GM18505 (cell line): ENCODE results near the gene IGFBP4.

ENCODE experiments used
- ATAC-seq: cut with Tn5 transposase; IDR thresholded peaks from one replicate; pipeline ENCODE4 v1.9.1; 2021; ENCODE audit not compliant: unreplicated experiment
- POLR2A ChIP-seq: IDR thresholded peaks from 4 replicates; pipeline ENCODE4 v1.6.1; 2011; ENCODE audit warnings: borderline replicate concordance; ENCODE audit not compliant: insufficient read depth, insufficient read length; ENCODE audit errors: extremely low read depth

The IGFBP4 gene

GRCh38 chr17:40419559-40420331 is 23.5 kb upstream of the IGFBP4 start:
- ATAC-seq = no peak
- no peak for TF ChIP-seq POLR2A

GRCh38 chr17:40422990-40423633 is 20.1 kb upstream of the IGFBP4 start:
- no peak for TF ChIP-seq POLR2A

GRCh38 chr17:40425741-40426140 is 17.5 kb upstream of the IGFBP4 start:
- TF ChIP-seq POLR2A = no peak
- no peak for ATAC-seq

More at GRCh38 chr17:40422990-40423633, 20.1 kb upstream of the IGFBP4 start:
- no peak for ATAC-seq

- no peak for ATAC-seq
- no peak for TF ChIP-seq POLR2A
Observed at GRCh38 chr17:40427002-40427491, 16.2 kb upstream of the IGFBP4 start.

- ATAC-seq = no peak
- TF ChIP-seq POLR2A = no peak
Observed at GRCh38 chr17:40430272-40431230, 12.7 kb upstream of the IGFBP4 start.

DNA sequence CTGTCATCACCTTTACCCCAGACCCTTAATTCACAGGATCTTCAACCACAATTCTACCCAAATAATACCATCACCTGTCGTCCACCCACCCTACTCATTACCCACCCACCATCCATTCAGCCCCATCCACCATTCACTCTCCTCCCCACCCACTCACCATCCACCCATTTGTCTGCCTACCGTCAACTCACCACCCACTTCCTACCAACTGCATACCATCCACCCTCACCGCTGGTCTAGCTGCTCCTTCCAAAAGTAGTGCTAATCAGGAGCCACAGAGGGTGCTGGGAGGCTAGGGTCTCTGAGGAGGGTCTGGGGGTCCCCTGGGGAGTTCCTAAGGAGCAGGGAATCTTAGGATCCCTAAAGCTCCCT is 12.0 kb upstream of the IGFBP4 start:
- no peak for TF ChIP-seq POLR2A
- no peak for ATAC-seq

DNA sequence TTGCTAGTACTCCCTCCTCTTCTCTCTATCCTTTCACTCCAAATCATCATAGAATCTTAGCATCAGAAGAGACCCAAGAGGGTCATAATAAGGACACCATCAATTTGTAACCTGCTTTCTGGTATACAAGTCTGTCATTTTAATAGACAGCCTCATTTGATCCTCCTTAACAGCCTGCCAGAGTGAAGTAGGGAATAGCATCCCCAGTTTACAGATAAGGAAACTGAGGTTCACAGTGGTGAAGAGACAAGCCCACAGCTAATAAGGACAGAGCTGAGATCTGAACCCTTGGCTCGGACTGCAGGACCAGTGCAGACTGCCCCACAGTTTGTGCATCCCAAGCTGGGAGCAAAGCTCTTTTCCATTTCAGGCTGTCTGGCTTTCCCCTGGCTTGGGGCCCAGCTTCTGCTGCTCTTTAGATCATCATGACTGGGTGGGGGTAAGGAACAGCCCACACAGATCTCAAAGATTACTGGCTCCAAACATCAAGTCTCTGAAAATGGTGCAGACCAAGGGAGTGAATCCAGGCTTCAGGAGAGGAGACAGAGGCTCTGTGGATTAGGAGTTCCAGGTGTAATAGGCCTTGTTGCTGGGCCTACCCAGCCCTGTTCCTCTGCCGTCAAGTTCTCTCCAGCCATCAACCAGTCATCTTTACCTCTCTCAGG is 10.3 kb upstream of the IGFBP4 start:
- no peak for ATAC-seq

DNA sequence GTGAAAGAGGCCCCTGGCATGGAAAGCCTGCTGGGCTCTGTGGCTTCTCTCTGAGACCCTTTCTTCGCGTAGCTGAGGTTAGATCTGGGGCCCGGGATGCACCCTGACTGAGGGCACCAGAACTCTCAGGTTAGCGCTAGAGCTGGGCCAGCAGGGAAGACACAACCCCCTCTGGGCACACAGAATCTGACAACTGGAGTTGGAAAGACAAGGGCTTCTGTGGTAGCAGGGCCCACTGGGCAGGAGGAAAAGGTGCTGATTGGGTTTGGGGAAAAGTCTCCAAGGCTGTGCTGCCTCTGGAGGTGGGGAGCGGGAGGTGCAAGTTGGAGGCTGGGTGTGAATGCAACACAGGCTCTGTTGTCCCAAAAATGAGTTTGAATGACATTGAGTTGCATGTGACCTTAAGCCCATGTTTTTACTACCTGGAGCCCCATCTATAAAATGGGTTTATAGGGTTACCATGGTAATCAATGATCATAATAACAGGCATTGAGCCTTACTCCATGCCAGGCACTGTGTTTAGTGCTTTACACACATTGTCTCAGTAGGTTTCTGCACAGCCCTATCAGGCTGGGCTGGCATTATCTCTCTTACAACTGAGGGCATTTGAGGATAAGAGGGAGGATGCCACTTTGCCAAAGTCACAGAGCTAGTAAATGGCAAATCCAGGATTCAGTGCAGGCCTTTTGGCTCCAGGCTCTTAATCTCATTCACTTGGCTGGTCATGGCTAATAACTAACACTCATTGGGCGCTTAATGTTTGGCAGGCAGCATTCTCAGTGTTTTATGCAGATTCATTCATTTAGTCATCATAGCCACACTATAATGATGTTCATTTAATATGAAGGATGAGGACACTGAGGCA is 9.5 kb upstream of the IGFBP4 start:
- no peak for ATAC-seq

More for the DNA sequence above, 10.3 kb upstream of the IGFBP4 start:
- no peak for TF ChIP-seq POLR2A

DNA sequence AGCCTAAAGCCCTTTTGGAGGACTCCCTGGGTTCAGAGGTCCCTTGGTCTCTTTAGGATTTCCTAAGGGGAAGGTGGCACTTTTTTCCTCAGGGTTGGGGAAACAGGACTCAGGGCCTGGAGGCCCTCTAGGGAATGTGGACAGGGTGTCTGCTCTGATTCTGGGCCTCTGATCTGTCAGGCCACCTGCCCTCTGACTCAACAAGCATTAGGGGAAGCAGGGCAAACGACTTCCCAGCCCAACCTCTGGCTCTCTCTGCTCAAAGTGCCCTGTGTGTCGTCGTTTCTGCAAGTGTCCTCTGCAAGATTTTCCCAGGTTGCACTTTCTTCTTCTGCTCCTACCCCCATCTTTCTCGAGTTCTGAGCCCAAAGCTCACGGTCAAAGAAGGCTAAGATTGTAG is 6.6 kb upstream of the IGFBP4 start:
- no peak for ATAC-seq
- no peak for TF ChIP-seq POLR2A

More for the DNA sequence above, 9.5 kb upstream of the IGFBP4 start:
- no peak for TF ChIP-seq POLR2A

DNA sequence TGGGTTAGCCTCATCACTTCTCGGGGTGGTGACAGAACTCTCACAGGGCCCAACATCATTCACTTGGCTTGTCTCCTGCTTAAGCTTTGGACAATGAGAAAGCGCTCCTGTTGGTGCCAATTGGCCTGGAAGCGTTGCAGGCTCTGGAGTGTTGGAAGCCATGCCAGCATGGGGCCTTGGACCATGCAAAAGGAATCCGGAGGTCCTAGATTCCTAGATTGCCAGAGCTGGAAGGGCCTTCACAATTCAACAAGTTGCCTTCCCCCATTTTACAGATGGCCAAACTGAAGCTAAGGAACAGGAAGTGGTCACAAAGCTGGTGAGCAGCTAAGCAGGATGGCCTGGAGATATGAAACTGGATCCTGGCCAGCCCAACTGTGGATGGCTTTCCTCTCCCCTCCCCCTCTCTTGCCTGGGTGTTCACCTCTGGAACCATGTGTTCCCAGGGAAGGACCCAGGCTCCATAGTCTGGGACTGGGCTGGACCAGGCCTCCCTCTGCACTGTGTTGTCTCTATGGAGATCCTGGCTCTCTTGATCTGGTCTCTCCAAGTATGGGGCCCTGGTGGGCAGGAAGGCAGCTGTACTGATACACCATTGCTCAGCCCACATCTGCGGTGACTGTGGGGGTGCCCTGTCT is 6.0 kb upstream of the IGFBP4 start:
- TF ChIP-seq POLR2A = no peak

DNA sequence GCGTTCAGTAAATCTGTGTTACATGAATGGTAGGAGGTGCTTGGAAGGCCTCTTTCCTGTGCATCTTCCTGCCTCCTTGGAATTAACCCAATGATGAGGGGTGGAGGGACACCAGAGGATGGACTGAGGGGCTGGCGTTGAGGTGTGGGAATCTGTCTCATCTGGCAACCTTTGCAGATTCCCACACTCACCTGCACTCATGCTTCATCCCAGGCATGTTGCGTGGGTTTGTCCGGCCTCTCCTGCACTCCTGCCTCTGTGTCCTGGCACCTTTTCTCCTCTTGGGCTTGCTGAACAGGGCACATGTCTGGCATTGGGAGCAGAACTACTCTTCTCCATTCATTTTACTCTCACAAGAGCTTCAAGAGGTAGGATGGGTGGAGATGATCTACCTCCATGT is 3.1 kb upstream of the IGFBP4 start:
- ATAC-seq = no peak
- no peak for TF ChIP-seq POLR2A

More for the DNA sequence above, 6.0 kb upstream of the IGFBP4 start:
- no peak for ATAC-seq
